K562 (cell line): ENCODE results near the gene PPP1R13L. TPM values are rescaled to one million over a fixed set of nuclear protein-coding genes. Genes with fewer than 3 reads are reported as not detected.

Source experiments
- ATF7 ChIP-seq: fragments of 450-650 bp; IDR thresholded peaks from 2 replicates; pipeline ENCODE4 v1.7.1; 2014; ENCODE audit warnings: mild to moderate bottlenecking, moderate library complexity
- CBX2 ChIP-seq: fragments of 200-600 bp; sonication (generic); IDR thresholded peaks from one replicate; pipeline ENCODE4 v1.6.1; 2012; ENCODE audit warnings: mild to moderate bottlenecking, low read length, inconsistent platforms; ENCODE audit not compliant: insufficient read depth, poor library complexity, severe bottlenecking
- CHD1 ChIP-seq: fragments of 200-600 bp; sonication (generic); IDR thresholded peaks from one replicate; pipeline ENCODE4 v1.6.1; 2012; ENCODE audit warnings: mild to moderate bottlenecking, moderate library complexity, low read length, inconsistent platforms
- CHD7 ChIP-seq: fragments of 200-600 bp; sonication (generic); IDR thresholded peaks from one replicate; pipeline ENCODE4 v1.6.1; 2012; ENCODE audit warnings: mild to moderate bottlenecking, low read depth, low read length, inconsistent platforms
- ERF ChIP-seq: fragments of 450-650 bp; formaldehyde crosslinking; IDR thresholded peaks from 2 replicates; pipeline ENCODE4 v1.4.0; 2020; ENCODE audit warnings: mild to moderate bottlenecking, mixed read lengths
- FIP1L1 ChIP-seq: fragments of 200-400 bp; formaldehyde crosslinking; IDR thresholded peaks from 2 replicates; pipeline ENCODE4 v1.6.1; 2018; ENCODE audit warnings: mild to moderate bottlenecking, low read depth, low read length; ENCODE audit not compliant: poor library complexity, severe bottlenecking
- FOSL1 ChIP-seq: fragments of 200-800 bp; sonication (Bioruptor generic); conservative IDR thresholded peaks from 2 replicates; pipeline ENCODE4 v1.6.1; 2016; ENCODE audit warnings: missing genetic modification characterization, missing compliant biosample characterization
- HNRNPUL1 ChIP-seq: fragments of 200-400 bp; formaldehyde crosslinking; IDR thresholded peaks from 2 replicates; pipeline ENCODE4 v1.6.1; 2017; ENCODE audit warnings: low read length
- ILK ChIP-seq: fragments of 450-650 bp; IDR thresholded peaks from 2 replicates; pipeline ENCODE4 v1.6.1; 2016; ENCODE audit warnings: missing genetic modification characterization, low read depth, mild to moderate bottlenecking, missing compliant biosample characterization, moderate library complexity, borderline replicate concordance
- MTA1 ChIP-seq: fragments of 450-650 bp; IDR thresholded peaks from 2 replicates; pipeline ENCODE4 v1.6.1; 2017; ENCODE audit warnings: borderline replicate concordance
- NONO ChIP-seq, 2 experiments: fragments of 200-400 bp in 1 of 2; fragments of 450-650 bp in 1 of 2; formaldehyde crosslinking in 1 of 2; IDR thresholded peaks; 2 replicates each; pipeline ENCODE4 v1.6.1; 2017; ENCODE audit warnings: low read depth in 2 of 2, mild to moderate bottlenecking in 2 of 2, moderate library complexity in 2 of 2, low read length in 1 of 2
- PTBP1 ChIP-seq: fragments of 200-400 bp; formaldehyde crosslinking; IDR thresholded peaks from 2 replicates; pipeline ENCODE4 v1.6.1; 2017; ENCODE audit warnings: low read depth, low read length
- SMC3 ChIP-seq: conservative IDR thresholded peaks from 2 replicates; pipeline ENCODE4 v1.6.1; 2011; ENCODE audit warnings: low read depth, low read length, improper control_type of control experiment; ENCODE audit not compliant: insufficient read depth
- SRSF1 ChIP-seq: fragments of 200-400 bp; formaldehyde crosslinking; IDR thresholded peaks from 2 replicates; pipeline ENCODE4 v1.6.1; 2017; ENCODE audit warnings: mild to moderate bottlenecking, low read depth, low read length, moderate library complexity
- XRCC3 ChIP-seq: fragments of 450-650 bp; IDR thresholded peaks from 2 replicates; pipeline ENCODE4 v1.6.1; 2017; ENCODE audit warnings: mild to moderate bottlenecking, moderate library complexity
- ZNF133 ChIP-seq: fragments of 250-450 bp; sonication (Bioruptor Pico); IDR thresholded peaks from 2 replicates; pipeline ENCODE4 v1.4.0; 2020; ENCODE audit warnings: mild to moderate bottlenecking
- ZNF431 ChIP-seq: sonication (generic); formaldehyde crosslinking; IDR thresholded peaks from 2 replicates; pipeline ENCODE4 v1.8.0; 2022; ENCODE audit warnings: mild to moderate bottlenecking, missing genetic modification reagents
- polyA plus RNA-seq, 8 experiments: library from polyadenylated mRNA; depleted of rRNA in 4 of 8; stranded (reverse) in 5 of 8; unstranded in 3 of 8; fragments of >200 nt; fragmentation: Nextera tagmentation in 2 of 8; fragmentation: Illumina TruSeq in 1 of 8; extraction: Ambion mirVana in 2 of 8; extraction: Trizol in 1 of 8; gene quantifications; 2 replicates each; pipeline versions ENCODE4 v1.2.1 to v1.2.3, GENCODE V29; 2011 to 2014; ENCODE audit warnings: inconsistent platforms in 1 of 8, missing spikeins in 1 of 8
- total RNA-seq, 7 experiments: library from RNA; depleted of rRNA in 6 of 7; stranded (reverse); fragments of >200 nt in 6 of 7; fragmentation: Illumina TruSeq in 2 of 7; extraction: Trizol in 2 of 7; gene quantifications; 2 replicates each; pipeline versions ENCODE4 v1.2.1 to v1.2.3, GENCODE V29; 2011 to 2021; ENCODE audit warnings: low replicate concordance in 1 of 7

Gene PPP1R13L
- total and polyA plus RNA-seq, 9 of the 15 experiments (the other 6 are each of a cell fraction or from before 2014, with no cell fraction given), result 0.32 to 6.7 (median 2.0) TPM

- TF ChIP-seq CHD7 (no peak), MTA1 (0 out of 2 replicates have a peak, but pooled peaks have one; percentile 60), PTBP1 (no peak), ZNF133 (CRISPR knock-in tag) (no peak), XRCC3 (no peak), FIP1L1 (no peak), FOSL1 (tag) (peak; percentile 82), ERF (CRISPR knock-in tag) (0 out of 2 replicates have a peak, but pooled peaks have one; percentile 49), ZNF431 (CRISPR knock-in tag) (no peak), HNRNPUL1 (no peak), SMC3 (no peak), SRSF1 (no peak), ILK (tag) (no peak), ATF7 (peak; percentile 74; the same call in 1 of the 2 replicates), CBX2 (no peak), CHD1 (no peak), NONO (IDR thresholded peaks at IDR 0.05; ENCODE audit: low read depth in 2 of 2, low read length in 1 of 2) (peak in 1 of 2 experiments; percentile 53; a peak in 1 of 4 replicates)
These were observed 38.8 kb upstream of the PPP1R13L start (continued) for GRCh38 chr19:45443462-45444317.
